CMK (cell line): ENCODE data around the gene PGAP2.
"Not testable (repeated sequence)": the region's sequence is repeated elsewhere in the genome, so short reads cannot be mapped to it uniquely, and the experiment has no call there.

ENCODE experiments used
- DNase-seq: peaks from one replicate; pipeline ENCODE4 v3.0.0-alpha.2; 2010; ENCODE audit warnings: low read depth

Gene PGAP2

GRCh38 chr11:3807909-3808860, at the start of gene PGAP2:
Gene PGAP2 (plus strand): TSS chr11:3808560. CDS start chr11:3811260, 2,700 bp downstream.
- no peak for DNase-seq

GRCh38 chr11:3764266-3764665, 44.1 kb upstream of the PGAP2 start:
- no peak for DNase-seq

GRCh38 chr11:3766836-3767235, 41.5 kb upstream of the PGAP2 start:
- not testable (repeated sequence) for DNase-seq

- no peak for DNase-seq
Observed at GRCh38 chr11:3767536-3767935, 40.8 kb upstream of the PGAP2 start.

- no peak for DNase-seq
Observed at GRCh38 chr11:3773180-3773579, 35.2 kb upstream of the PGAP2 start.

GRCh38 chr11:3775736-3776406, 32.5 kb upstream of the PGAP2 start:
- DNase-seq: no peak

GRCh38 chr11:3781423-3781822, 26.9 kb upstream of the PGAP2 start:
- DNase-seq: no peak

GRCh38 chr11:3782963-3783362, 25.4 kb upstream of the PGAP2 start:
- DNase-seq: no peak

GRCh38 chr11:3783611-3784010, 24.7 kb upstream of the PGAP2 start:
- no peak for DNase-seq

GRCh38 chr11:3786781-3787428, 21.5 kb upstream of the PGAP2 start:
- no peak for DNase-seq

- not testable (repeated sequence) for DNase-seq
Observed at GRCh38 chr11:3794387-3794786, 14.0 kb upstream of the PGAP2 start.

GRCh38 chr11:3795131-3796001, 13.0 kb upstream of the PGAP2 start:
- no peak for DNase-seq

GRCh38 chr11:3796002-3796311, 12.4 kb upstream of the PGAP2 start:
- DNase-seq: no peak

GRCh38 chr11:3796346-3796745, 12.0 kb upstream of the PGAP2 start:
- no peak for DNase-seq

- DNase-seq: no peak
Observed at GRCh38 chr11:3796801-3797328, 11.5 kb upstream of the PGAP2 start.

- peak; percentile 91 for DNase-seq
Observed at GRCh38 chr11:3797329-3798090, 10.8 kb upstream of the PGAP2 start, which contains the start of gene NUP98. Gene NUP98 (minus strand): TSS chr11:3797554. CDS start chr11:3782117, 15,437 bp downstream.

- DNase-seq: no peak
Observed at GRCh38 chr11:3799143-3799542, 9.2 kb upstream of the PGAP2 start.

GRCh38 chr11:3799873-3800272, 8.5 kb upstream of the PGAP2 start:
- no peak for DNase-seq

GRCh38 chr11:3802011-3802790, 6.2 kb upstream of the PGAP2 start:
- DNase-seq: no peak
